Measurements from ENCODE around the gene CAV2. TPM values are rescaled to one million over a fixed set of nuclear protein-coding genes. Genes with fewer than 3 reads are reported as not detected.

The CAV2 gene
- total RNA-seq, 4 donors from 2014 or later: 144 to 204 (median 164) TPM

- no peak for TF ChIP-seq CTCF (IDR thresholded peaks at IDR 0.05)
- DNase-seq (ENCODE audit: low spot score) (no peak), ATAC-seq (ENCODE audit: low FRiP score) (no peak)
These were observed 21.6 kb downstream of the CAV2 start for GRCh38 chr7:116521046-116521664.

- ATAC-seq (ENCODE audit: low FRiP score) (no peak), DNase-seq (ENCODE audit: low spot score) (no peak)
- TF ChIP-seq CTCF (IDR thresholded peaks at IDR 0.05): no peak
These were observed 22.7 kb downstream of the CAV2 start for GRCh38 chr7:116522247-116522646.

- no peak for DNase-seq (ENCODE audit: low spot score)
These were observed 24.7 kb downstream of the CAV2 start for GRCh38 chr7:116524221-116524608.

GRCh38 chr7:116524609-116525297, 25.2 kb downstream of the CAV2 start, which contains the start of gene CAV1:
CAV1 (plus strand) TSS chr7:116525036; CDS start chr7:116525063, 27 bp downstream.
- peak; percentile 53 for DNase-seq (ENCODE audit: low spot score)
- ATAC-seq (ENCODE audit: low FRiP score): peak; percentile 76
- no peak for TF ChIP-seq CTCF (IDR thresholded peaks at IDR 0.05)

More at GRCh38 chr7:116524221-116524608, 24.7 kb downstream of the CAV2 start:
- no peak for ATAC-seq (ENCODE audit: low FRiP score)
- TF ChIP-seq CTCF (IDR thresholded peaks at IDR 0.05): no peak

GRCh38 chr7:116525298-116525912, 25.9 kb downstream of the CAV2 start:
- peak; percentile 11 for ATAC-seq (ENCODE audit: low FRiP score)
- TF ChIP-seq CTCF (IDR thresholded peaks at IDR 0.05): no peak
- no peak for DNase-seq (ENCODE audit: low spot score)

GRCh38 chr7:116525913-116526861, 26.6 kb downstream of the CAV2 start:
- ATAC-seq (ENCODE audit: low FRiP score) (peak; percentile 85), DNase-seq (ENCODE audit: low spot score) (no peak)
- peak in 2 of 3 donors; percentile 78 to 94 for TF ChIP-seq CTCF (IDR thresholded peaks at IDR 0.05)

Measured in omental fat pad (tissue), 4 donors.